Left ventricle myocardium superior (tissue), 1 donor: ENCODE results near the gene SLC38A3. TPM values are rescaled to one million over a fixed set of nuclear protein-coding genes. Genes with fewer than 3 reads are reported as not detected.
"Not testable (repeated sequence)": the region's sequence is repeated elsewhere in the genome, so short reads cannot be mapped to it uniquely, and the experiment has no call there.

Source experiments
- ATAC-seq: fragments of 200-7000 bp; cut with Tn5 transposase; one replicate; pipeline ENCODE4 v1.9.1; 2020; ENCODE audit warnings: mild to moderate bottlenecking, moderate library complexity
- DNase-seq: peaks from one replicate; pipeline ENCODE4 v3.0.0-alpha.2; 2020
- intact Hi-C: fragments of 100-400 bp; cut with micrococcal nuclease; formaldehyde crosslinking; loops from one replicate; pipeline ENCODE4 v1.11.0; 2022
- total RNA-seq: library from RNA; stranded (reverse); fragmentation: NEBNext Ultra II Directional; extraction: Animal tissue kit (Norgen Biotek cat#: 25700); gene quantifications from one replicate; pipeline ENCODE4 v1.2.1, GENCODE V29; 2021
- donor health status: DM: no; HTN: yes; CAD: no; lungs with severe emphysema.

The SLC38A3 gene
- total RNA-seq, 1 donor from 2014 or later: 10.4 TPM

GRCh38 chr3:50239649-50240048 lies 34.6 kb downstream of the SLC38A3 start:
- ATAC-seq: no peak
- intact Hi-C loops: no loop called here
- DNase-seq: no peak

GRCh38 chr3:50241163-50241562 lies 36.1 kb downstream of the SLC38A3 start:
- DNase-seq (no peak), ATAC-seq (no peak)
- intact Hi-C loops: no loop called here

- DNase-seq: no peak
- ATAC-seq: no peak
- intact Hi-C loops: no loop called here
These were observed 36.8 kb downstream of the SLC38A3 start for GRCh38 chr3:50241713-50242380.

- ATAC-seq (no peak), DNase-seq (no peak)
- intact Hi-C loops: no loop called here
These were observed 37.3 kb downstream of the SLC38A3 start for GRCh38 chr3:50242381-50242770.

- intact Hi-C loops: no loop called here
- ATAC-seq (peak; percentile 24), DNase-seq (peak; percentile 77)
These were observed 37.9 kb downstream of the SLC38A3 start for GRCh38 chr3:50242851-50243542.

GRCh38 chr3:50243543-50243895 lies 38.4 kb downstream of the SLC38A3 start:
- intact Hi-C loops: no loop called here
- ATAC-seq: no peak
- no peak for DNase-seq

- intact Hi-C loops, DNase-seq, ATAC-seq: not testable (repeated sequence)
These were observed 39.7 kb downstream of the SLC38A3 start for GRCh38 chr3:50244813-50245212.

- ATAC-seq (no peak), DNase-seq (no peak)
- intact Hi-C loops: no loop called here
These were observed 40.2 kb downstream of the SLC38A3 start for GRCh38 chr3:50245251-50245745.

- DNase-seq: peak; percentile 95
- intact Hi-C loops: no loop called here
- ATAC-seq: peak; percentile 78
These were observed 40.9 kb downstream of the SLC38A3 start for GRCh38 chr3:50245831-50246516.

GRCh38 chr3:50246517-50246954 lies 41.5 kb downstream of the SLC38A3 start:
- DNase-seq (no peak), ATAC-seq (peak; percentile 34)
- intact Hi-C loops: no loop called here

GRCh38 chr3:50248387-50248786 lies 43.3 kb downstream of the SLC38A3 start:
- intact Hi-C loops: no loop called here
- peak; percentile 39 for ATAC-seq
- peak; percentile 70 for DNase-seq

- intact Hi-C loops: no loop called here
- ATAC-seq (no peak), DNase-seq (no peak)
These were observed 44.4 kb downstream of the SLC38A3 start for GRCh38 chr3:50249457-50249856.

- no peak for ATAC-seq
- DNase-seq: no peak
- intact Hi-C loops: no loop called here
These were observed 45.4 kb downstream of the SLC38A3 start for GRCh38 chr3:50250514-50250913.

GRCh38 chr3:50251220-50251619 lies 46.1 kb downstream of the SLC38A3 start:
- no peak for ATAC-seq
- no peak for DNase-seq
- intact Hi-C loops: no loop called here

GRCh38 chr3:50254577-50255250 lies 49.6 kb downstream of the SLC38A3 start:
- intact Hi-C loops: no loop called here
- ATAC-seq: peak; percentile 60
- DNase-seq: peak; percentile 79

- no peak for DNase-seq
- intact Hi-C loops: no loop called here
- ATAC-seq: no peak
These were observed 50.2 kb downstream of the SLC38A3 start for GRCh38 chr3:50255251-50255615.

GRCh38 chr3:50256978-50257890 lies 52.2 kb downstream of the SLC38A3 start:
- intact Hi-C loops: no loop called here
- ATAC-seq (no peak), DNase-seq (no peak)

GRCh38 chr3:50258029-50258680 lies 53.1 kb downstream of the SLC38A3 start:
- no peak for DNase-seq
- ATAC-seq: no peak
- intact Hi-C loops: no loop called here
